Fibroblast of lung (primary cell): ENCODE data around the gene PSD2.

Experiments used
- CTCF ChIP-seq, 2 donors: IDR thresholded peaks in 1 of 2; conservative IDR thresholded peaks in 1 of 2; 1 replicate in 1 of 2; 2 replicates in 1 of 2; pipeline ENCODE4 v1.5.1; 2011 to 2012; ENCODE audit warnings: low read length in 2 of 2, control low read depth in 1 of 2, inconsistent platforms in 1 of 2, low read depth in 1 of 2, mild to moderate bottlenecking in 1 of 2
- EZH2 ChIP-seq: IDR thresholded peaks from 2 replicates; pipeline ENCODE4 v1.5.1; 2012; ENCODE audit warnings: low read length, control low read depth, mild to moderate bottlenecking; ENCODE audit errors: missing control alignments

GRCh38 chr5:139803978-139804377 lies 8.4 kb downstream of the PSD2 start:
- TF ChIP-seq CTCF (conservative IDR thresholded peaks at IDR 0.05 in 1 of 2, IDR thresholded peaks at IDR 0.05 in 1 of 2; ENCODE audit: low read depth in 1 of 2, low read length in 2 of 2) (no peak), EZH2 (no peak)
